Fibroblast of skin of back (primary cell): ENCODE data around the gene COPG1. TPM values are rescaled to one million over a fixed set of nuclear protein-coding genes. Genes with fewer than 3 reads are reported as not detected.
A peak's percentile ranks its signal among the peaks of the same experiment; 100 is the strongest.
"Not testable (repeated sequence)": the region's sequence is repeated elsewhere in the genome, so short reads cannot be mapped to it uniquely, and the experiment has no call there.

Experiments used
- DNase-seq: peaks from one replicate; pipeline ENCODE4 v3.0.0-alpha.2; 2013
- polyA plus RNA-seq, 2 experiments: library from polyadenylated mRNA; unstranded; fragments of 120-200 nt; gene quantifications; one replicate each; pipeline ENCODE4 v1.2.1, GENCODE V29; 2013; ENCODE audit not compliant: insufficient read length in 2 of 2

The COPG1 gene, protein sequence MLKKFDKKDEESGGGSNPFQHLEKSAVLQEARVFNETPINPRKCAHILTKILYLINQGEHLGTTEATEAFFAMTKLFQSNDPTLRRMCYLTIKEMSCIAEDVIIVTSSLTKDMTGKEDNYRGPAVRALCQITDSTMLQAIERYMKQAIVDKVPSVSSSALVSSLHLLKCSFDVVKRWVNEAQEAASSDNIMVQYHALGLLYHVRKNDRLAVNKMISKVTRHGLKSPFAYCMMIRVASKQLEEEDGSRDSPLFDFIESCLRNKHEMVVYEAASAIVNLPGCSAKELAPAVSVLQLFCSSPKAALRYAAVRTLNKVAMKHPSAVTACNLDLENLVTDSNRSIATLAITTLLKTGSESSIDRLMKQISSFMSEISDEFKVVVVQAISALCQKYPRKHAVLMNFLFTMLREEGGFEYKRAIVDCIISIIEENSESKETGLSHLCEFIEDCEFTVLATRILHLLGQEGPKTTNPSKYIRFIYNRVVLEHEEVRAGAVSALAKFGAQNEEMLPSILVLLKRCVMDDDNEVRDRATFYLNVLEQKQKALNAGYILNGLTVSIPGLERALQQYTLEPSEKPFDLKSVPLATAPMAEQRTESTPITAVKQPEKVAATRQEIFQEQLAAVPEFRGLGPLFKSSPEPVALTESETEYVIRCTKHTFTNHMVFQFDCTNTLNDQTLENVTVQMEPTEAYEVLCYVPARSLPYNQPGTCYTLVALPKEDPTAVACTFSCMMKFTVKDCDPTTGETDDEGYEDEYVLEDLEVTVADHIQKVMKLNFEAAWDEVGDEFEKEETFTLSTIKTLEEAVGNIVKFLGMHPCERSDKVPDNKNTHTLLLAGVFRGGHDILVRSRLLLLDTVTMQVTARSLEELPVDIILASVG
- polyA plus RNA-seq (2013, experiment 1 of 2; ENCODE audit: insufficient read length): 268 TPM
- polyA plus RNA-seq (2013, experiment 2 of 2; ENCODE audit: insufficient read length): 284 TPM

DNA sequence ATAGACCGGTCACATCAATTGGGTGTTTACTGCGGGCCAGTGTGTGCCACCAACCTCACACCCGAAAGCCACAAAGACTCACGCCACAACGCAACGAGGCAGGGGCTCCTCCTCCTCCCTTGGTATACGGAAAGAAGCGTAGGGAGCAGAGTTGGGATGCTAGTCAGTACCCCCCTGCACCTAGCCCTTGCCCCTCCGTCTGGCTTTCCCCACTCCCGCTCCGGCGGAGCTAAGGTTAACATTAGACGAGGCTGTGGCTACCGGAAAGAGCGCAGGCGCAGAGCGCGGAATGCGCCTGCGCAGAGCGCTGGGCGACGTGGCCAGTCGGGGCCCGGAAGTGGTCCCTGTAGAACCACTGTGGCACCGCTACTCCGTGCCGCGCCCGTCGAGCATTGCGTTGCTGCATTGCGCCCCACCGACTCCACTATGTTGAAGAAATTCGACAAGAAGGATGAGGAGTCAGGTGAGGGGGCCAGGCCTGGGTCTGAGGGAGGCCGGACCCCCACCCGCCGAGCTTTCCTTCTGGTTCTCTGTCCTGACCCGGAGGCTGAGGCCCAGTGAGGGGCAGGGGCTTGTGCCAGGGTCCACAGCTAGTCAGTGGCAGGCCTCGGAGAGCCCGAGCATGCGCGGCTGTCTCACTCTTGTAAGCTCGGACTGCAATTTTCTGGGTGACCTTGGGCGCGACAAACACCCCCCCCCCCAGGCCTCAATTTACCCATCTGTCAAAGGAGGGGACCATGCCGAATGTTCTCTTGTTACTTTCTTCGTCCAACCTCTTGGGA lies at the start of gene COPG1:
TSS of gene COPG1 (plus strand) at position 323 of the 782 bp plus-strand sequence. CDS start at position 427, 104 bp downstream.
- peak; percentile 88 for DNase-seq

DNA sequence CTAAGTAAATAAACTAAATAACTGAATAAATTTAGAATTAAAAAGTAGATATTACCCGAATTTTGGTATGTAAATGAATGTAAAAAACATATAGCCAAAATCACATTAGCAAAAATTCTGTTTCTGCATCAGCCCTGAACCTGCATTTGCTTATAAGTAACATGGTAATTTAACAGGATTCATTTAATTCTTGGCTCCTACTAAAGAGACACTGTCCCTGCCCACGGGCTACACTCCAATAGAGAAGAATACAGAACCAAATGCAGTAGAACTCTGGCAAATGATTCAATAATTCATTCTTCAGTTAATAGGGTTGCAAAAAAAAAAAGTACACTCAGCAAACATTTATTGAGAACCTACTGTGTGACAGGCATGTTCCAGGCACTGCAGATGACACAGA lies 44.9 kb upstream of the COPG1 start:
- DNase-seq: no peak

DNA sequence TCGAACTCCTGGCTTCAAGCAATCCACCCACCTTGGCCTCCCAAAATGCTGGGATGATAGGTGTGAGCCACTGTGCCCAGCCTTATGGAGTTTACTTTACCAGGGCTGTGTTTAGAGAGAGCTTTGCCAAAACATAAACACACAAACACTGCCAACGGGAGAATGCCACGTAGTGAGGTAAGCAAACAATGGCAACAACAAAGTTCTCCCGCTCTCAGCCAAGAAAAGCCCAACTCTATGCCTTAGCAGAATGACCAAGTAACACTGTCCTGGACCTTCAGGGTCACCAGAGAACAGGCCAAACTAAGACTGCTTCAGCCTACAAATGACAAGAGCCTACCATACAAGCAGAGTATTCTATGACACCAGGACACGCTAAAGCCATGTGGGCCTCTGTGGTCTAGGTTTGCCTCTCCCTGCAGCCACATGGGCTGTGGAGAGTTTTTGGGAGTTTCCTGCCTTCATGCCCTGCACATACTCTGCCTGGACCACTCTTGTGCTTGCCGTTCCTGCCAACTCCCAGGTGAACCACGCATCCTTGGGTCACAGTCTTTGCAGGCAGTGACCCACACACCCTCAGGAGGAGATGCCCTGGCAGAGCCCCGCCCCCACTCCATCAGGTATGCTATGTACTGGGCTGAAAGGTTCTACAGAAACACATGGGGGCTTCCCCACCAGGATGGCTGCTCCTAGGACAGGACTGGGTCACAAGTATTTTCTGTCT lies 44.1 kb upstream of the COPG1 start:
- DNase-seq: no peak

DNA sequence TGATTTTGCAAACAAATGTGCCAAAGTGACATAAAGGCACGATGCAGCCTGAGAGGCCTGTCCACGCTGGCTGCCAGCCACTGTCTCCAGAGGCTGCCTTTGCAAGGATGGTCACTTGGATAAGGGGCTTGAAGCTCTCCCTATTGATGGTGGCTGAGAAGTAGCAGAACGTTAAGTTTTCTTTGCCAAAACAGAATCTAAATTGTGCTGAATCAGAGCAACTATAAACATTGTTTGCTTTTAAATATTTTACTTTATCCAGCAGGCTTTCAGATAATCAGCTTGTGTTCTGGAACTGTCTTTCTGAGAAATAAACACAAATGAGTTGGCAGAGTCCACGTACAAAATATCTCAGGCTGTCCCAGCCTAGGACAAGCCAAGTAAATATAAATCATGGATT lies 41.9 kb upstream of the COPG1 start:
- DNase-seq: no peak

DNA sequence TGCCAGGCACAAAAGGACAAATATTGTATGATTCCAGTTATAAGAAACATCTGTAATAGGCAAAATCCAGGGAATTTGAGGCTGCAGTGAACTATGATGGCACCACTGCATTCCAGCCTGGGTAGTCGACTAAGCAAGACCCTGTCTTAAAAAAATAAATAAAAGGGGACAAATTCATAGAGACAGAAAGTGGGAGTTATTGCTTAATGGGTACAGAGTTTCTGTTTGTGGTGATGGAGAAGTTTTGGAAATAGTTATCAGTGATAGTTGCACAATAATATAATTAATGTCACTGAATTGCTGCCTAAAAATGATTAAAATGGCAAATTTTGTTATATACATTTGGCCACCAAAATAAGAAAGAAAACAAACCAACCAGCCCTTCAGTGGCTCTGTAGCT lies 38.1 kb upstream of the COPG1 start:
- DNase-seq: no peak

DNA sequence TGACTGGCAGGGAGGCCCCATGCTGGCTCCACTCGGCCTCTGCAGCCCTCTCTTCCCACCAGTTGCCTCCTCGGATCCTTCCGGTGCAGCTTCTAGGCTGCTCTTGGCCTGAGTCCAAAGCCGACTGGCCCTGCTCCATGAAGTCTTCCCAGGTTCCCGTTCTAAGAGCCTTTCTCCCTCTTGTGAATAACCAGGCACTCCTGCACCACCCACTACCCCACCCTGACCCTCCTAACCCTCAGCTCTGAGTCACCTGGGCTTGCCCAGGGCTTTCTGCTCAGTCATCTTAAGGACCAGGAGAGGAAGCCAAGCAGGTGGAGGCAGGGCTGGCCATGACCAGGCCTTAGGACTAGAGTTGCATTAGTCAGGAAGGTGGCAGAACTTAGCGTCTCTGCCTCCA lies 37.6 kb upstream of the COPG1 start:
- DNase-seq: peak; percentile 60

DNA sequence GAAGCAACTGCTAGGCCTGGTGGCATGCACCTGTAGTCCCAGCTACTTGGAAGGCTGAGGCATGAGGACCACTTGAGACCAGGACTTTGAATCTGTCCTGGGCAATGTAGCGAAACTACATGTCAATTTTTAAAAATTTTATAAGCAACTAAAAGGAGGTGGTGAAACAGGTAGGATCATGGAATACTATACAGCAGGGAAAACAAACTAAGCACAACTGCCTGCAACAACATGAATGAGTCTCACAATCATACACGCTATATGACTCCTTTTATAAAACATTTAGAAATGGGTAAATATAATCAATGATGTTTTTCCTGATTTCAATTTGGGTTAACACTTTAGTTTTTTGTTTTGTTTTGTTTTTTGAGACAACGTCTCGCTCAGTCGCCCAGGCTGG lies 36.2 kb upstream of the COPG1 start:
- DNase-seq: no peak

DNA sequence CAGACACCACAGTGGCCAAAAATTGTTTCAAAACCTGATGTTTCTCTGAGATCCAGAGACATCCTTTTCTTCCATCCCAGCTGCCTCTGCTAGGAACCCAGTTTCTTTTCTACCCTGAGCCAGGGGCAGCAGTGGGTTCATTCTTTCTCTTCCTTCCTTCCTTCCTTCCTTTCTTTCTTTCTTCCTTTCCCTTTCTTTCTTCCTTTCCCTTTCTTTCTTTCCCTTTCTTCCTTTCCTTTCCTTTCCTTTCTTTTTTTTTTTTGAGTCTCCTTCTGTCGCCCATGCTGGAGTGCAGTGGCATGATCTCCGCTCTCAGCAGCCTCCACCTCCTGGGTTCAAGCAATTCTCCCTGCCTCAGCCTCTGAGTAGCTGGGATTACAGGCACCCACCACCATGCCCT lies 30.7 kb upstream of the COPG1 start:
- DNase-seq: no peak

DNA sequence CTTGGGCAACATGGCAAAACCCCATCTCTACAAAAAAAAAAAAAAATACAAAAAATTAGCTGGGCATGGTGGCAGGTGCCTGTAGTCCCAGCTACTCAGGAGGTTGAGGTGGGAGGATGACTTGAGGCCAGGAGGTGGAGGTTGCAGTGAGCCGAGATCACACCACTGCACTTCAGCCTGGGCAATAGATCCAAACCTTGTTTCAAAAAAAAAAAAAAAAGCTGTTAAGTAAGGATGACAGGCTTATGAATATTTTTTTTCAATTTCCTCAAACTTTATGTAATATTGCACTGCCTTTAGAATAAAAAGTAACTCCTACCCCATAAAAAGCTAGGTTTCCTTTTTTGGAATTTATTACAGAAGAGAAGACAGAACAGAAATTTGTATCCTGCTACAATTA lies 25.0 kb upstream of the COPG1 start:
- DNase-seq: not testable (repeated sequence)

DNA sequence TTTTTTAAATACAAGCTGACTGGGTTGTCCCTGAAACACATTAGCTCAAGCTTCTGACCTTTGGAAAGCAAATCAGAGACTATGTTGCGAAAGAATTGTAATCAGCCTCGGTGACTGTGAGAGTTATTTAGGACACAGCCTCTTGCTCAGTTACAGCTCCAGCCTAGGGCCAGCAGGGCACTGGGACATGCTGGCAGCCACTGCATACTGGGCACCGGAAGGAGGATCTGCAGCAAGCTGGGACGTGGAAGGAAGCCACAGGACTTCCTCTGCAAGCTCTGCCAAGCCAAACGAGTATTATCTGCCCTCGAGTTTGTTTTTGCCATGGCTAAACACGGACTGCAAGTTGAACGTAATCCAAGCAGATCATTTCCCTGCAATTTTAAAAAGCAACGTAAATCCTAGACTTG lies 24.4 kb upstream of the COPG1 start:
- DNase-seq: peak; percentile 62

DNA sequence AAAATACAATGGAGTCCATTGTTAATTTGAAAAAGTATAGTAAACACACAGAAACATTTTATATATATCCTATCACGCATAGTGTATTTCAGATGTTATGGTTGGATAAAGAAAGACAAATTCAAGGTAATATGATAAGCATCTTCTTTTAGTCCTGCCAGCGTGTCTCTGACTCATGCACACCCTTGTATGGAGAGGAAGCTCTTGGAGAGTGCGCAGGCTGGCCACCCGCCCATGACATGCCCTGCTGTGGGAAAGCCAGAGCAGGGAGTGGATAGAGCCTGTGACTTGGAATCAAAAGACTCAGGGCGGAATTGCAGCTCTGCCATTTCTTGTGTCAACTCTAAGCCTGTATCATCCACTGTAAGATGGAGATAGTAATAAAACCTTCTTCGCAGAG lies 23.0 kb upstream of the COPG1 start:
- DNase-seq: peak; percentile 77

DNA sequence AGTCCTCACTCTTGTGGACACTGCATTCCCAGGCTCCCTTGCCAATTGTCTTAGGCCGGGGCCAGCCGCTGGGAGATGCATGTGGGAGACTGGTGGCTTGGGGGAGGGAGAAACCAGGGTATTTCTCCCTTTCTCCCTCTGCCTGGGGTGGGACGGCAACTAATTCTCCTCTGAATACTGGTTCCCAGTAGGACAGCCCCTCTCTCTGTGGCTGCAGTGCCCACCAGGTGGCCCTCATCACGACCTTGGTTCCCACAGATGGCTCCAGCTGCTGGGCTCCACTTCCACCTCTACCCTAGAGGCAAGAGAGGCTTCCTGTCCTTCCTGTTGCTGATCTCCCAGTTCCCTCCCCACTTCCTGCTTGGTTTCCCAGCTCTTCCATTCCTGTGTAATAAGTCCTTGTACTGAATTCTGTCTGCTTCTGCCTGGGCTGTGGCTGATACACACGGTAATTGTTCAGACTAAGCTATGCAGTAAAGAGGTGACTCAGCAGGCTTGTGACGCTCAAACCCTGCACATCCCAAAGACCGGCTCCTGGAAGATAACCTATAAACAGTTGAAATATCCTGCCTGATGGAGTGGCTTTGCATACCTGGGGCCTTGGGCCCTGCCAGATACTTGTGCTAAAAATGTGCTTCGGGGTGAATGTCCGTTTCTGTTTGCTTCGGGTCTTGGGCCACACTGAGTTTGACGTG lies 20.4 kb upstream of the COPG1 start:
- DNase-seq: peak; percentile 67

DNA sequence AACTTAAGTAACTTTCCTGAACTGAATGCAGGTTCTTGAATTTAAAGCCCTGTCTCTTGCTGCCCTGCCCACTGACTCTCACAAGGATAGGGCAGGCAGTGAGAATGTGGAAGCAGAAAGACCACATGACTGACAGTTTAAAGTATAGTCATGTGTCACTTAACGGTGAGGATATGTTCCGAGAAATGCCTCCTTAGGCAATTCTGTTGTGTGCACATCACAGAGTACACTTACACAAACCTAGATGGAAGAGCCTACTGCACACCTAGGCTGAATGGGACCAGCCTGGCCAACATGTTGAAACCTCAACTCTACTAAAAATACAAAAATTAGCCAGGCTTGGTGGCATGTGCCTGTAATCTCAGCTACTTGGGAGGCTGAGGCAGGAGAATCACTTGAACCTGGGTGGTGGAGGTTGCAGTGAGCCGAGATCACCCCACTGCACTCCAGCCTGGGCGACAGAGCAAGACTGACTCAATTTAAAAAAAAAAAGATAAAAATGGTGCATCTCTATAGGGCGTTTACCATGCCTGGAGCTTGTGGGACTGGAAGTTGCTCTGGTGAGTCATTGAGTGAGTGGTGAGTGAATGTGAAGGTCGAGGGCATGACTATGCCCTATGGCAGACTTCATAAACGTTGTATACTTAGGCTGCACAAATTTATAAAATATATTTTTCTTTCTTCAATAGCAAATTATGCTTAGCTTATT lies 18.9 kb upstream of the COPG1 start:
- DNase-seq: peak; percentile 92

DNA sequence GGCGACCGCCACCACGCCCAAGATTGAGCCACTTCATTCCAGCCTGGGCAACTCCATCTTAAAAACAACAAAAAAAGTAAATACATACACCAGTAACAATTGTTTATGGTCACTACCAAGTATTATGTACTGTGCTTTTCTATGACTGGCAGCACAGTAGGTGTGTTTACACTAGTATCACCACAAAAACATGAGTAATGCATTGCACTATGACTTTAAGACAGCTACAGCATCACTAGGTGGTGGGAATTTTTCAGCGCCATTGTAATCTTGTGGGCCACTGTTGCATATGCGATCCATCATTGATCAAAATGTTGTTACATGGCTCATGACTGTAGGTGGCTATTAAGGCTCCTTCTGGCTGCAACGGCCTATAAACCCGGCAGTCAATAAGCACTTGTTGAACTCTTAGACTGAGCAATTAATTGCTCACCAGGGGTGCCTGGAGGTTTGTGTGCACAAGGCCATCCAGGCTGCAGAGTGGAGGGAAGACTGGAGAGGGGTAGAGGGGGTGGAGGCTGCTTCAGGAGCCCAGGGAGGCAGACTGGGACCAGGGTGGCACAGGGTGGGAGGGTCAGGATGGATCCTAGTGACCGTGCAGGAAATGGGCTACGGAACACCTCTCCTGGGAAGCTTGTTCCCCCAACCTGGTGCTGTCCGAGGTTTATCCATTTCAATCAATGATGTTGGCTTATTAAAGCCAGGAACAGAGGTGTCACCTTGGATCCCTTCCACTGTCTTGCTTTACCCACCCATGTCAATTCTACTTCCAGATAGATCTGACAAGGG lies 17.9 kb upstream of the COPG1 start:
- no peak for DNase-seq

DNA sequence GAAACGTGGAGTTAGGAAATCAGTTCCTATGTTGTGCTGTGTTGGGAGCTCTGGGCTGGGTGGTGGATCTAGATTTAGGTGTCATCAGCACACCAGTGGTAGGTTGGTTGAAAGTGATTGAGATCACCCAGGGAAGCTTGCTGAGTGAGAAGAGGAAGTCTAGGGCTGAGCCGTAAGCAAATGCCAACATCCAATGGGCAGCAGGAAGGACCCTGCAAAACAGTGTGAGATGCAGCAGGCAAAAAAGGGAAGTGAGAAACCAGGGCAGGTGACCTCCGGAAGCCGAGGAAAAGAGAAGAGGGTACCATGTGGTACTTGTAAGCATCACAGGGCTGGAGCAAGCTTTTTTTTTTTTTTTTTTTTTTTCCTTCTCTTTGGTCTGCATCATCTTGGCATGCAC lies 15.9 kb upstream of the COPG1 start:
- no peak for DNase-seq

DNA sequence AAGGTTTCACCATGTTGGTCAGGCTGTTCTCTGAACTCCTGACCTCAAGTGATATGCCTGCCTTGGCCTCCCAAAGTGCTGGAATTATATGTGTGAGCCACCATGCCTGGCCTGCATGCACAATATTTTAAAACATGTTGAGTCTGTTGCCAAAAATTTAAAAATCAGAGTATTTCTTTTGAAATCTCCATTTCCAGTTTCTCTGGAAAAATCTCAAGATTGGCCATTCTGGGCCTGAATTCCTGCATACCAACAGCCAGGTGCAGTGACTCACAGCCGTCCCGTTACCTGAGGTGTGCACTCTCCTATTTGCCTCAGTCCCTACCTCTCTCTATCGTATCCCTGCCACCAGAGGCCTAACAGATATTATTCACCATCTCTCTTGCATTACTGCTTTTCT lies 15.0 kb upstream of the COPG1 start:
- no peak for DNase-seq

DNA sequence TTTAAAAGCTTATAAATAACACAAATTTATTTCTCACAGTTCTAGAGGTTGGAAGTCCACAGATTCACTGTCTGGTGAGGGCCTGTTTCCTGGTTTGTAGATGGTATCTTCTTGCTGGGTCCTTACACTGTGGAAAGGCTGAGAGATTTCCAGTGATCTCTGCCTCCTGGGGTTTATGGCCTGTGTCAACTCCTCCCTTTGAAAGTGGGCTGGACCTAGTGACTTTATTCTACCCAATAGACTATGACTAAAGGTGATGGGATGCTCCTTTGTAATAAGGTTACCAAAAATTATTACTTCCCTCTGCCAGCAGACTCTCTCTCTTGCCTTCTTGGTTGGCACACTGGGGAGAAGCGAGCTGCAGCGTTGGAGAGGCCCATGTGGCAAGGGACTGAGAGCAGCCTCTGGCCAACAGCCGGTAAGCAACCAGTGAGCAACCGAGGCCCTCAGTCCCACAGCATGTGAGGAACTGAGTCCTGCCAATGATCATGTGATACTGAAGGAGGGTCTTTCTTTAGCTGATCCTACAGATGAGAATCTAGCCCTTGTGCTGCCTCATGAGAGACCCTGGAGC lies 14.0 kb upstream of the COPG1 start:
- no peak for DNase-seq

DNA sequence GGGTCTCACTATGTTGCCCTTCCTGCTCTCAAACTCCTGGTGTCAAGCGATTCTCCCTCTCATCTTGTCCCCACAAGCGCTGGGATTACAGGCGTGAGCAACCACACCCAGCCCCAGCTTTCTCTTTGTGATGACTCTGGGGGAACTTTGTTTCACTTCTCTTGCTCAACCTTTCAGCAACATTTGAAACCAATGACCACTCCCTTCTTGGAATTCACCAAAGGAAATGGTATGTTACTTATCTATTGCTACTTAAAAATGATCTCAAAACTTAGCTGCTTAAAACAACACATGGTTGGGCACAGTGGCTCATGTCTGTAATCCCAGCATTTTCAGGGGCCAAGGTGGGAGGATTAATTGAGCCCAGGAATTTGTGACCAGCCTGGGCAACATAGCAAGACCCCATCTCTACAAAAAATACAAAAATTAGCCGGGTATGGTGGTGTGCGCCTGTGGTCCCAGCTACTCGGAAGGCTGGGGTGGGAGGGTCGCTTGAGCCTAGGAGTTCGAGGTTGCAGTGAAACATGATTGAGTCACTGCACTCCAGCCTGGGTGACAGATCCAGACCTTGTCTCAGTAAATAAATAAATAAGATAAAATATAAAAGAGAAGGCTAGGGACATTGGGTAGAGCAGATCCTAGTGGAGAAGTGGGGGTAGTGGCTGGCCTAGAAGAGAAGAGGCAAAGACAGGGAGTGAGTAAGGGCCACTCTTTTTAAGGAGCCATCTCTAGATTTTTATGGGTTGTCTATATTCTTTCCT lies 10.3 kb upstream of the COPG1 start:
- peak; percentile 32 for DNase-seq

DNA sequence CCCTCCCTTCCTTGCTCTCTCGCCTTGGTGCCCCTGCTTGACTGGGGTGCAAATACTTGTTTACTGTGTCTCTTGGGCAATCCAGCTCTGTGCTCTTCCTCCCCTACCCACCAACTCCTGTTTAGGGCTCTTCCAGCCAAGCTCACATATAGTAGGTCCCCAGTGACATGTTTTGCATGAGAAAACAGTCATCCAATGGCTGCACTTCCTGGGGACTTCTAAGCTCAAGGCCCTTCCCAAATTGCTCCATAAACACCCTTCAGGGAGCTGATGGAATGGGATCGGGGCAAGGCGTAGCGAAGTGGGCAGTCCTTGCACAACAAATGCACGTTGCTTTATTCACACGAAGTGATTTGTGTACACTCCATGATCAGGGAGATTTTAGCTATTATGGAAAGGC lies 9.4 kb upstream of the COPG1 start:
- no peak for DNase-seq
